ENCODE results near the gene SIPA1L2.

The SIPA1L2 gene

DNA sequence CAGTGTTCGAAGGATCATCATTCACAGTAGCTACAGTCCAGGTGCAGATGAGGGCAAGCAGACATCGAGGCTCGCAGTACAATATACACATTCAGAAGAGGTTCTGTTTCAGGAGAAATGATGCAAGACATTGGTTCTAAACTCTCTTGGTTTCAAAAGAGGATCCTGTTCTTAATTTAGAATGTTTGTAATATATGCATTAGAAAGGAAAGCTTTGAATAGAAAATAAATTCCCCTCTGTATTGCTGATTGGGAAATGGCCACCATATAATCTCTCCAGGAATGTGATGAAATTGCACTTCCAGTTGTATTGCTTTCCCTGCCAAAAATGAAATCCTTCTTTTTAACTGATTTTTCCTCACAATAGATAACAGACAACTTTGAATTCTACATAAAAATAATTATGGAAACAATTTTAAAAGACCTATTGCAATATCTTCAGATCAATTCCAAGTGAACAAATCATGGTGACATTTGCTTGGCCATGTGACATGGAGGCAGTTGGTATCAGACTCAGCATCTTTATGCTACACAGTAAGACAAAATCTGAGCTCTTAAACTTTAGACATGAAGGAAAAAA is 27.6 kb upstream of the SIPA1L2 start:
- no peak overlapping the region for H3K4me3 Mint-ChIP-seq
- ATAC-seq, result no peak
- peaks cover 7% of the 10 kb centered on the region for H3K4me1 Mint-ChIP-seq

GRCh38 chr1:232655746-232656085 is 25.8 kb upstream of the SIPA1L2 start:
- DNase-seq, result no peak
- Mint-ChIP-seq H3K4me1 (peaks cover 7% of the 10 kb centered on the region), H3K27me3 (peaks cover 17% of the 10 kb centered on the region)

More for the DNA sequence above, 27.6 kb upstream of the SIPA1L2 start:
- Mint-ChIP-seq H3K9me3 (no peaks in the 10 kb centered on the region), H3K27ac (no peak overlapping the region), H3K27me3 (peaks cover 17% of the 10 kb centered on the region)
- no peak for DNase-seq

GRCh38 chr1:232655028-232655745 is 25.3 kb upstream of the SIPA1L2 start:
- Mint-ChIP-seq H3K27ac (no peak overlapping the region), H3K9me3 (no peaks in the 10 kb centered on the region), H3K4me3 (no peak overlapping the region), H3K4me1 (peaks cover 7% of the 10 kb centered on the region), H3K27me3 (peaks cover 17% of the 10 kb centered on the region)
- no peak for DNase-seq
- peak; percentile 57 for ATAC-seq

More at GRCh38 chr1:232655746-232656085, 25.8 kb upstream of the SIPA1L2 start:
- H3K4me3 Mint-ChIP-seq, result no peak overlapping the region
- H3K9me3 Mint-ChIP-seq, result no peaks in the 10 kb centered on the region
- ATAC-seq, result peak; percentile 5
- no peak overlapping the region for H3K27ac Mint-ChIP-seq

GRCh38 chr1:232653789-232654188 is 23.9 kb upstream of the SIPA1L2 start:
- ATAC-seq, result no peak
- no peak overlapping the region for H3K4me3 Mint-ChIP-seq
- H3K27ac Mint-ChIP-seq, result no peak overlapping the region
- no peak for DNase-seq
- H3K4me1 Mint-ChIP-seq, result peaks cover 7% of the 10 kb centered on the region
- peaks cover 17% of the 10 kb centered on the region for H3K27me3 Mint-ChIP-seq
- no peaks in the 10 kb centered on the region for H3K9me3 Mint-ChIP-seq

GRCh38 chr1:232650845-232651244 is 20.9 kb upstream of the SIPA1L2 start:
- peaks cover 10% of the 10 kb centered on the region for H3K27me3 Mint-ChIP-seq
- no peaks in the 10 kb centered on the region for H3K9me3 Mint-ChIP-seq
- ATAC-seq (no peak), DNase-seq (no peak)
- H3K4me3 Mint-ChIP-seq, result no peak overlapping the region
- H3K4me1 Mint-ChIP-seq, result peaks cover 7% of the 10 kb centered on the region
- no peak overlapping the region for H3K27ac Mint-ChIP-seq

DNA sequence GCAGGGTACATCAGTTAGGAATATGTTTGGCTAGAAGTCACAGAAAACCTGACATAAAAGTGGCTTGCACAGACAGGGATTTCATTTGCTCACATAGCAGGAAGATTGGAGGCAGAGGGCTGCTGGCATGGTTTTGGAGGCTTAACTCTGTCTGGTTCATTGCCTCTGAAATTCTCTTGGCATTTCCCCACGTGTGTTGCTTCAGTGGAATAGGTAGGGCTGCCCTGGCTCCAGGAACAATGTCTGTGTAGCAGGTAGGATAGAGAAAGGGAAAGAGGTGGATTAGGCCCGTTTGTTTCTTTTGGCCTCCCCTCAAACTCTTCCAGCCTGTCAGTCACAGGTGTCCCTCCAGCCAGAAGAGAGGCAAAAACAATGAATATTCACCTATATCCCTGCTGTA is 20.5 kb upstream of the SIPA1L2 start:
- Mint-ChIP-seq H3K4me3 (no peak overlapping the region), H3K9me3 (no peaks in the 10 kb centered on the region), H3K27ac (no peak overlapping the region), H3K4me1 (peaks cover 4% of the 10 kb centered on the region), H3K27me3 (peaks cover 6% of the 10 kb centered on the region)
- DNase-seq (no peak), ATAC-seq (no peak)

DNA sequence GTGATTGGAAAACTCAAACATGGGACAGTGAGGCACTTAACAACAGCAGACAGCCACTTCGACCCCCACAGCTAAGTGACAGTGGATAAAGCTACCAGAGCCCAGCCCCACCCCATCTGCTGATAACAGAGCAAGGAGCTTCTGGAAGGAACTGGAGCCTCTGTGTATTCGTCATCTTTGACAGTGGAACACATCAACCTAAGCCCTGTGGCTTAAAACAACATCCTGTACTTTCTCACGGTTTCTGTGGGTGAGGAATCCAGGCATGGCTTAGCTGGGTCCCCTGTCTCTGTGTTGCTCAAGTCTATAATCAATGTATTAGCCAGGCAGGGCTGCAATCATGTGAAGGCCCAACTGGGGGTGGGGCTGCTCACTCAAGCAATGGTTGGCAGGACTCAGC is 18.4 kb upstream of the SIPA1L2 start:
- H3K27me3 Mint-ChIP-seq, result no peaks in the 10 kb centered on the region
- H3K27ac Mint-ChIP-seq, result no peak overlapping the region
- no peak overlapping the region for H3K4me3 Mint-ChIP-seq
- H3K4me1 Mint-ChIP-seq, result no peaks in the 10 kb centered on the region
- peaks cover 0 to 3% of the 10 kb centered on the region in 2 donors for H3K9me3 Mint-ChIP-seq
- DNase-seq, result no peak
- ATAC-seq, result no peak

- ATAC-seq, result no peak
- no peaks in the 10 kb centered on the region for H3K27me3 Mint-ChIP-seq
Measured at GRCh38 chr1:232644209-232644608, 14.3 kb upstream of the SIPA1L2 start.

GRCh38 chr1:232643251-232643650 is 13.3 kb upstream of the SIPA1L2 start:
- no peak for DNase-seq
- H3K4me1 Mint-ChIP-seq, result no peaks in the 10 kb centered on the region
- H3K9me3 Mint-ChIP-seq, result peaks cover 0 to 3% of the 10 kb centered on the region in 2 donors
- ATAC-seq, result no peak
- H3K4me3 Mint-ChIP-seq, result no peak overlapping the region
- no peaks in the 10 kb centered on the region for H3K27me3 Mint-ChIP-seq
- H3K27ac Mint-ChIP-seq, result no peak overlapping the region

More at GRCh38 chr1:232644209-232644608, 14.3 kb upstream of the SIPA1L2 start:
- peaks cover 0 to 3% of the 10 kb centered on the region in 2 donors for H3K9me3 Mint-ChIP-seq
- no peak for DNase-seq
- H3K4me1 Mint-ChIP-seq, result no peaks in the 10 kb centered on the region
- no peak overlapping the region for H3K4me3 Mint-ChIP-seq
- no peak overlapping the region for H3K27ac Mint-ChIP-seq

DNA sequence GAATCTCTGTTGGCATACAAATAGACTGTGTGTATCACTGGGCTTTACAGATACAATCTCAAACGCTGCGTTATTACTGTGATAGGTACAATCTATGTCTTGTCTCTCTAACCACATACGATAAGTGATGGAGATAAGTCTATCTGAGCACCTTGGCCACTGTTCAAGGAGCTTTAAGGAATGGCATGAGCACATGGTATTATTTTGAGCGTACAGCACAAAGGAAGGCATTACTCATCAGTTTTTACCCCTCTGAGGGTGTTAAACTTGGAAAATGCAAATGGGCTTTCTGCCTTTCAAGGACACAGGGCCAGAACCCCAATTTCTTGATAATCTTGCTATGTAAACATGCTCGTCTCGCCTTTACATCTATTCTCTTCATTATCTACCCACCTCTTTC is 11.6 kb upstream of the SIPA1L2 start:
- Mint-ChIP-seq H3K27ac (peak overlapping the region in 1 of 2 donors; percentile 49), H3K9me3 (peaks cover 0 to 3% of the 10 kb centered on the region in 2 donors), H3K4me3 (no peak overlapping the region)

DNA sequence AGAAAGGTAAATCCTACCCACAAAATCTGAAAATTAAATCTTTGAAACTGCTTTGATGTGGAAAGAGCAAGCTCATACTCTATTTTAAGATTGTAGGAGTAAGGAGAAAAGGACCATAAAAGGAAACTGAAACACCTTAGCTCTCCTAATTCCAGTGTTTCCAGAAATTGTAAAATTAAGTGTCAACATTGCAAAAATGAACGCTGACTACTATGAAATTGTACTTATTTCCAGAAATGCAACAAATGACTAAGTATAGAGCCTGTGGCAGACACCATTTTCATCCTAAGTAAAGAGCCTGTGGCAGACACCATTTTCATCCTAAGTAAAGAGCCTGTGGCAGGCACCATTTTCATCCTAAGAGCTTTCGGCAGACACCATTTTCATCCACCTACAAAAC is 6.9 kb upstream of the SIPA1L2 start:
- Mint-ChIP-seq H3K4me3 (no peak overlapping the region), H3K9me3 (no peaks in the 10 kb centered on the region), H3K27me3 (peaks cover 9% of the 10 kb centered on the region), H3K27ac (no peak overlapping the region), H3K4me1 (no peaks in the 10 kb centered on the region)
- ATAC-seq (no peak), DNase-seq (no peak)

More for the DNA sequence above, 11.6 kb upstream of the SIPA1L2 start:
- no peaks in the 10 kb centered on the region for H3K4me1 Mint-ChIP-seq
- ATAC-seq (no peak), DNase-seq (no peak)
- H3K27me3 Mint-ChIP-seq, result no peaks in the 10 kb centered on the region

- Mint-ChIP-seq H3K27ac (no peak overlapping the region), H3K4me3 (no peak overlapping the region), H3K4me1 (peaks cover 7% of the 10 kb centered on the region), H3K9me3 (no peaks in the 10 kb centered on the region), H3K27me3 (peaks cover 9% of the 10 kb centered on the region)
- ATAC-seq, result peak; percentile 84
- DNase-seq, result no peak
Measured at GRCh38 chr1:232635778-232636356, 5.9 kb upstream of the SIPA1L2 start.

- no peaks in the 10 kb centered on the region for H3K9me3 Mint-ChIP-seq
- no peak overlapping the region for H3K4me3 Mint-ChIP-seq
- H3K4me1 Mint-ChIP-seq, result peaks cover 12% of the 10 kb centered on the region
- ATAC-seq (no peak), DNase-seq (no peak)
- peaks cover 9% of the 10 kb centered on the region for H3K27me3 Mint-ChIP-seq
- no peak overlapping the region for H3K27ac Mint-ChIP-seq
Measured at GRCh38 chr1:232635279-232635678, 5.3 kb upstream of the SIPA1L2 start.

DNA sequence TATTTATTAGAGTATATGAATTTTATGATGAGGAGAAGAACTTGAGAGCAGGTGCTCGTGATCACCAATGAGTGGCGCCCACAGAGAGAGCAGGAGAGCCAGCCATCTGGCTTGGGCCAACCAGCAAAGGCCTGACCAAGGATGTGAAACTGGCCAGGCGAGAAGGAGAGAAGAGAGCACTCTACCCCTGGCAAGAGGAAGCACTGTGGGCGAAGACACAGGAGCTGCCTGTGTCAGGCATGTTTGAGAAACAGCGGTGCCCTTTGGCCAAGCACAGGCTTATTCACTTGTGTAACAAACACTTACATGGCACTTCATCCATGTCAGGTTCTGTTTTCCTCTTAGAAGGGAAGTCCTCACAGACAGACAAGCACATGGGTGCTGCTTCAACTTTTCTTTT is 4.2 kb upstream of the SIPA1L2 start:
- peaks cover 15% of the 10 kb centered on the region for H3K4me1 Mint-ChIP-seq
- DNase-seq, result no peak
- no peak for ATAC-seq
- no peak overlapping the region for H3K4me3 Mint-ChIP-seq
- H3K27ac Mint-ChIP-seq, result no peak overlapping the region
- H3K9me3 Mint-ChIP-seq, result no peaks in the 10 kb centered on the region
- H3K27me3 Mint-ChIP-seq, result peaks cover 13% of the 10 kb centered on the region

DNA sequence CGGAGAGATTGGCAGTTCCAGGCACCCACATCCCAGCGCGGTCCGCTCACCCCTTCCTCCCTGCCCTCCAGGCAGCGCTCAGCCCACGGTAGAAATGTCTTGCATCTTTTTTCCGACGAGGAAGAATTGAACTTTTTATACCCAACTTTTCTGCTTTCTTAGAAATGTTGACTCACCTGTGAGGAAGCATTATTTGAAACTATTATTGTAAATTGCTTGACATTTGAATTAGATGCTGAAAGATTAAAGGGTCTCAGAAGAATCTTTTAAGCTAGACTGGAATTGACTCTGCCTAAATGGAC is 912 bp upstream of the SIPA1L2 start:
- H3K27me3 Mint-ChIP-seq, result peaks cover 35% of the 10 kb centered on the region
- ATAC-seq, result no peak
- no peaks in the 10 kb centered on the region for H3K9me3 Mint-ChIP-seq
- H3K27ac Mint-ChIP-seq, result peak overlapping the region; percentile 42 to 66
- H3K4me1 Mint-ChIP-seq, result peaks cover 34% of the 10 kb centered on the region
- H3K4me3 Mint-ChIP-seq, result peak overlapping the region; percentile 94
- no peak for DNase-seq

GRCh38 chr1:232629250-232630046 is 485 bp downstream of the SIPA1L2 start:
- peaks cover 39% of the 10 kb centered on the region for H3K27me3 Mint-ChIP-seq
- H3K4me3 Mint-ChIP-seq, result peak overlapping the region; percentile 92 to 94
- DNase-seq (peak; percentile 22 to 32), ATAC-seq (peak; percentile 73)
- no peaks in the 10 kb centered on the region for H3K9me3 Mint-ChIP-seq
- peaks cover 34% of the 10 kb centered on the region for H3K4me1 Mint-ChIP-seq
- peak overlapping the region; percentile 81 to 95 for H3K27ac Mint-ChIP-seq
